HEK293 (cell line): Measurements from ENCODE around the gene NLRX1.

Experiments
- CTCF ChIA-PET: fragments of 350-600 bp; formaldehyde crosslinking; extraction: SDS; loops from one replicate; lab custom pipeline; 2021; ENCODE audit warnings: antibody characterized with exemption; lab: Yijun Ruan, JAX
- POLR2A ChIA-PET: fragments of 300-600 bp; formaldehyde crosslinking; extraction: SDS; loops from one replicate; lab custom pipeline; 2020; ENCODE audit warnings: antibody characterized with exemption, inconsistent platforms; lab: Yijun Ruan, JAX
- H3K27ac ChIP-seq: fragments of 200-500 bp; sonication (Bioruptor generic); 2 replicates; pipeline ENCODE4 v1.5.1; 2014; ENCODE audit warnings: low read depth, low read length, control low read depth, inconsistent platforms; ENCODE audit errors: extremely low read depth
- H3K36me3 ChIP-seq, 2 experiments: fragments of 200-500 bp in 1 of 2; sonication (Bioruptor generic) in 1 of 2; 1 replicate in 1 of 2; 2 replicates in 1 of 2; pipeline ENCODE4 v1.5.1; 2014 to 2017; ENCODE audit warnings: inconsistent platforms in 2 of 2, low read length in 2 of 2; ENCODE audit not compliant: control insufficient read depth in 2 of 2, insufficient read depth in 1 of 2
- H3K4me1 ChIP-seq: fragments of 200-500 bp; sonication (Bioruptor generic); 2 replicates; pipeline ENCODE4 v1.5.1; 2014; ENCODE audit warnings: mild to moderate bottlenecking, low read length, inconsistent platforms; ENCODE audit not compliant: control insufficient read depth, insufficient read depth
- H3K4me3 ChIP-seq: 2 replicates; pipeline ENCODE4 v1.5.1; 2011; ENCODE audit warnings: low read depth, mild to moderate bottlenecking, control low read depth, low read length, moderate library complexity
- H3K9me3 ChIP-seq: fragments of 200-500 bp; sonication (Bioruptor generic); 2 replicates; pipeline ENCODE4 v1.5.1; 2014; ENCODE audit warnings: low read depth, low read length, inconsistent platforms; ENCODE audit not compliant: control insufficient read depth, insufficient read depth
- BCL11A ChIP-seq: fragments of 450-650 bp; formaldehyde crosslinking; IDR thresholded peaks from 2 replicates; pipeline ENCODE4 v1.5.1; 2016; ENCODE audit warnings: low read depth, missing biosample characterization, missing genetic modification characterization
- GLIS1 ChIP-seq: fragments of 450-650 bp; formaldehyde crosslinking; IDR thresholded peaks from 2 replicates; pipeline ENCODE4 v1.5.1; 2016; ENCODE audit warnings: missing biosample characterization, missing genetic modification characterization
- SCRT2 ChIP-seq: fragments of 450-650 bp; formaldehyde crosslinking; IDR thresholded peaks from 2 replicates; pipeline ENCODE4 v1.5.1; 2016; ENCODE audit warnings: missing biosample characterization, missing genetic modification characterization
- ZFP37 ChIP-seq: fragments of 450-650 bp; formaldehyde crosslinking; IDR thresholded peaks from 2 replicates; pipeline ENCODE4 v1.5.1; 2016; ENCODE audit warnings: missing biosample characterization, missing genetic modification characterization
- ZNF112 ChIP-seq: fragments of 450-650 bp; formaldehyde crosslinking; IDR thresholded peaks from 2 replicates; pipeline ENCODE4 v1.5.0; 2017; ENCODE audit warnings: missing biosample characterization, missing genetic modification characterization
- ZNF146 ChIP-seq: fragments of 450-650 bp; formaldehyde crosslinking; IDR thresholded peaks from 2 replicates; pipeline ENCODE4 v1.5.1; 2016; ENCODE audit warnings: missing biosample characterization, missing genetic modification characterization
- ZNF157 ChIP-seq: fragments of 450-650 bp; formaldehyde crosslinking; IDR thresholded peaks from 2 replicates; pipeline ENCODE4 v1.5.1; 2016; ENCODE audit warnings: missing biosample characterization, missing genetic modification characterization
- ZNF223 ChIP-seq: fragments of 450-650 bp; formaldehyde crosslinking; IDR thresholded peaks from 2 replicates; pipeline ENCODE4 v1.5.1; 2016; ENCODE audit warnings: missing biosample characterization, missing genetic modification characterization
- ZNF248 ChIP-seq: fragments of 450-650 bp; formaldehyde crosslinking; IDR thresholded peaks from 2 replicates; pipeline ENCODE4 v1.5.1; 2017; ENCODE audit warnings: missing biosample characterization, missing genetic modification characterization
- ZNF335 ChIP-seq: fragments of 450-650 bp; formaldehyde crosslinking; conservative IDR thresholded peaks from 2 replicates; pipeline ENCODE4 v1.5.1; 2016; ENCODE audit warnings: missing biosample characterization, missing genetic modification characterization
- ZNF350 ChIP-seq: fragments of 450-650 bp; formaldehyde crosslinking; IDR thresholded peaks from 2 replicates; pipeline ENCODE4 v1.5.0; 2017; ENCODE audit warnings: missing biosample characterization, mild to moderate bottlenecking, missing genetic modification characterization
- ZNF404 ChIP-seq: fragments of 450-650 bp; formaldehyde crosslinking; IDR thresholded peaks from 2 replicates; pipeline ENCODE4 v1.5.1; 2017; ENCODE audit warnings: missing biosample characterization, missing genetic modification characterization
- ZNF416 ChIP-seq: fragments of 450-650 bp; formaldehyde crosslinking; IDR thresholded peaks from 2 replicates; pipeline ENCODE4 v1.5.1; 2016; ENCODE audit warnings: missing biosample characterization, missing genetic modification characterization
- ZNF621 ChIP-seq: fragments of 450-650 bp; formaldehyde crosslinking; IDR thresholded peaks from 2 replicates; pipeline ENCODE4 v1.5.1; 2017; ENCODE audit warnings: missing biosample characterization, missing genetic modification characterization
- ZNF664 ChIP-seq: fragments of 450-650 bp; formaldehyde crosslinking; IDR thresholded peaks from 2 replicates; pipeline ENCODE4 v1.5.1; 2016; ENCODE audit warnings: missing biosample characterization, missing genetic modification characterization
- ZNF670 ChIP-seq: fragments of 450-650 bp; formaldehyde crosslinking; IDR thresholded peaks from 2 replicates; pipeline ENCODE4 v1.5.1; 2016; ENCODE audit warnings: missing biosample characterization, missing genetic modification characterization, low read depth
- ZNF837 ChIP-seq: fragments of 450-650 bp; formaldehyde crosslinking; IDR thresholded peaks from 2 replicates; pipeline ENCODE4 v1.5.1; 2016; ENCODE audit warnings: missing biosample characterization, missing genetic modification characterization
- TF ChIP-seq, protein P1 (sequence below): fragments of 450-650 bp; formaldehyde crosslinking; IDR thresholded peaks from 2 replicates; pipeline ENCODE4 v1.5.1; 2017; ENCODE audit warnings: missing biosample characterization, mild to moderate bottlenecking, missing genetic modification characterization, moderate library complexity
- TF ChIP-seq, protein P2 (sequence below): fragments of 450-650 bp; formaldehyde crosslinking; IDR thresholded peaks from 2 replicates; pipeline ENCODE4 v1.5.1; 2016; ENCODE audit warnings: missing biosample characterization, missing genetic modification characterization, low read depth
- TF ChIP-seq, protein P3 (sequence below): fragments of 450-650 bp; formaldehyde crosslinking; IDR thresholded peaks from 2 replicates; pipeline ENCODE4 v1.5.1; 2016; ENCODE audit warnings: missing biosample characterization, missing genetic modification characterization
- TF ChIP-seq, protein P4 (sequence below): fragments of 450-650 bp; formaldehyde crosslinking; IDR thresholded peaks from 2 replicates; pipeline ENCODE4 v1.5.1; 2016; ENCODE audit warnings: missing biosample characterization, missing genetic modification characterization, borderline replicate concordance
- TF ChIP-seq, protein P5 (sequence below): fragments of 450-650 bp; formaldehyde crosslinking; IDR thresholded peaks from 2 replicates; pipeline ENCODE4 v1.5.1; 2016; ENCODE audit warnings: missing biosample characterization, missing genetic modification characterization

The NLRX1 gene

DNA sequence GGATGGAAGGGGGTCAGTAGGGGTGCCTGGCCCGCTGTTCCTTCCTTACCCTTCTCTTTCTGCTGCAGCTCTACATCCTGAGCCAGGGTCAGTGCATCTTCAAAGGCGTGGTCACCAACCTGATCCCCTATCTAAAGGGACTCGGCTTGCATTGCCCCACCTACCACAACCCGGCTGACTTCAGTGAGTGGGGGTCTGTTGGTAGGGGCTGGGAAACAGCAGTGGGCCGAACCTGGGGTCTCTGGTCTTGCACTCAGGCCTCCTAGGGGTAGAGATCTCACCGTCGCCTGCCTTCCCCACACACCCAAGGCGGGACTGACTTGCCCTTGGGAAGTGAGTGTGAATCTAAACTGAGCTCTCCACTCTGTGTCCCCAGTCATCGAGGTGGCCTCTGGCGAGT, 12.0 kb upstream of the NLRX1 start:
- Histone ChIP-seq H3K9me3 (no peaks in the 10 kb centered on the region), H3K27ac (no peak overlapping the region), H3K36me3 (peaks cover 0 to 25% of the 10 kb centered on the region in 2 experiments; a peak in 1 of 3 replicates), H3K4me1 (no peaks in the 10 kb centered on the region), H3K4me3 (no peak overlapping the region)
- ChIA-PET POLR2A (no interaction called here), CTCF (interaction anchor here (0.6 to 2.0 kb wide), 6 partner anchors 10 to 40 kb away, joined by 3 to 8 read pairs (median 4); no protein-coding TSS in a partner anchor)
- TF ChIP-seq ZNF112 (tag by site-specific recombination) (no peak), BCL11A (tag by site-specific recombination) (no peak), ZFP37 (tag by site-specific recombination) (no peak), ZNF223 (tag by site-specific recombination) (no peak), ZNF335 (tag by site-specific recombination) (no peak), ZNF157 (tag by site-specific recombination) (no peak), ZNF146 (tag by site-specific recombination) (no peak), ZNF404 (no peak), GLIS1 (tag by site-specific recombination) (no peak), ZNF416 (tag by site-specific recombination) (no peak), ZNF670 (tag by site-specific recombination) (no peak)
- TF ChIP-seq, protein P1, sequence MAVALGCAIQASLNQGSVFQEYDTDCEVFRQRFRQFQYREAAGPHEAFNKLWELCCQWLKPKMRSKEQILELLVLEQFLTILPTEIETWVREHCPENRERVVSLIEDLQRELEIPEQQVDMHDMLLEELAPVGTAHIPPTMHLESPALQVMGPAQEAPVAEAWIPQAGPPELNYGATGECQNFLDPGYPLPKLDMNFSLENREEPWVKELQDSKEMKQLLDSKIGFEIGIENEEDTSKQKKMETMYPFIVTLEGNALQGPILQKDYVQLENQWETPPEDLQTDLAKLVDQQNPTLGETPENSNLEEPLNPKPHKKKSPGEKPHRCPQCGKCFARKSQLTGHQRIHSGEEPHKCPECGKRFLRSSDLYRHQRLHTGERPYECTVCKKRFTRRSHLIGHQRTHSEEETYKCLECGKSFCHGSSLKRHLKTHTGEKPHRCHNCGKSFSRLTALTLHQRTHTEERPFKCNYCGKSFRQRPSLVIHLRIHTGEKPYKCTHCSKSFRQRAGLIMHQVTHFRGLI (tag by site-specific recombination): no peak
- TF ChIP-seq, protein P2, sequence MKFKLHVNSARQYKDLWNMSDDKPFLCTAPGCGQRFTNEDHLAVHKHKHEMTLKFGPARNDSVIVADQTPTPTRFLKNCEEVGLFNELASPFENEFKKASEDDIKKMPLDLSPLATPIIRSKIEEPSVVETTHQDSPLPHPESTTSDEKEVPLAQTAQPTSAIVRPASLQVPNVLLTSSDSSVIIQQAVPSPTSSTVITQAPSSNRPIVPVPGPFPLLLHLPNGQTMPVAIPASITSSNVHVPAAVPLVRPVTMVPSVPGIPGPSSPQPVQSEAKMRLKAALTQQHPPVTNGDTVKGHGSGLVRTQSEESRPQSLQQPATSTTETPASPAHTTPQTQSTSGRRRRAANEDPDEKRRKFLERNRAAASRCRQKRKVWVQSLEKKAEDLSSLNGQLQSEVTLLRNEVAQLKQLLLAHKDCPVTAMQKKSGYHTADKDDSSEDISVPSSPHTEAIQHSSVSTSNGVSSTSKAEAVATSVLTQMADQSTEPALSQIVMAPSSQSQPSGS (tag by site-specific recombination): no peak
- TF ChIP-seq, protein P3, sequence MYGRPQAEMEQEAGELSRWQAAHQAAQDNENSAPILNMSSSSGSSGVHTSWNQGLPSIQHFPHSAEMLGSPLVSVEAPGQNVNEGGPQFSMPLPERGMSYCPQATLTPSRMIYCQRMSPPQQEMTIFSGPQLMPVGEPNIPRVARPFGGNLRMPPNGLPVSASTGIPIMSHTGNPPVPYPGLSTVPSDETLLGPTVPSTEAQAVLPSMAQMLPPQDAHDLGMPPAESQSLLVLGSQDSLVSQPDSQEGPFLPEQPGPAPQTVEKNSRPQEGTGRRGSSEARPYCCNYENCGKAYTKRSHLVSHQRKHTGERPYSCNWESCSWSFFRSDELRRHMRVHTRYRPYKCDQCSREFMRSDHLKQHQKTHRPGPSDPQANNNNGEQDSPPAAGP: no peak
- TF ChIP-seq, protein P4, sequence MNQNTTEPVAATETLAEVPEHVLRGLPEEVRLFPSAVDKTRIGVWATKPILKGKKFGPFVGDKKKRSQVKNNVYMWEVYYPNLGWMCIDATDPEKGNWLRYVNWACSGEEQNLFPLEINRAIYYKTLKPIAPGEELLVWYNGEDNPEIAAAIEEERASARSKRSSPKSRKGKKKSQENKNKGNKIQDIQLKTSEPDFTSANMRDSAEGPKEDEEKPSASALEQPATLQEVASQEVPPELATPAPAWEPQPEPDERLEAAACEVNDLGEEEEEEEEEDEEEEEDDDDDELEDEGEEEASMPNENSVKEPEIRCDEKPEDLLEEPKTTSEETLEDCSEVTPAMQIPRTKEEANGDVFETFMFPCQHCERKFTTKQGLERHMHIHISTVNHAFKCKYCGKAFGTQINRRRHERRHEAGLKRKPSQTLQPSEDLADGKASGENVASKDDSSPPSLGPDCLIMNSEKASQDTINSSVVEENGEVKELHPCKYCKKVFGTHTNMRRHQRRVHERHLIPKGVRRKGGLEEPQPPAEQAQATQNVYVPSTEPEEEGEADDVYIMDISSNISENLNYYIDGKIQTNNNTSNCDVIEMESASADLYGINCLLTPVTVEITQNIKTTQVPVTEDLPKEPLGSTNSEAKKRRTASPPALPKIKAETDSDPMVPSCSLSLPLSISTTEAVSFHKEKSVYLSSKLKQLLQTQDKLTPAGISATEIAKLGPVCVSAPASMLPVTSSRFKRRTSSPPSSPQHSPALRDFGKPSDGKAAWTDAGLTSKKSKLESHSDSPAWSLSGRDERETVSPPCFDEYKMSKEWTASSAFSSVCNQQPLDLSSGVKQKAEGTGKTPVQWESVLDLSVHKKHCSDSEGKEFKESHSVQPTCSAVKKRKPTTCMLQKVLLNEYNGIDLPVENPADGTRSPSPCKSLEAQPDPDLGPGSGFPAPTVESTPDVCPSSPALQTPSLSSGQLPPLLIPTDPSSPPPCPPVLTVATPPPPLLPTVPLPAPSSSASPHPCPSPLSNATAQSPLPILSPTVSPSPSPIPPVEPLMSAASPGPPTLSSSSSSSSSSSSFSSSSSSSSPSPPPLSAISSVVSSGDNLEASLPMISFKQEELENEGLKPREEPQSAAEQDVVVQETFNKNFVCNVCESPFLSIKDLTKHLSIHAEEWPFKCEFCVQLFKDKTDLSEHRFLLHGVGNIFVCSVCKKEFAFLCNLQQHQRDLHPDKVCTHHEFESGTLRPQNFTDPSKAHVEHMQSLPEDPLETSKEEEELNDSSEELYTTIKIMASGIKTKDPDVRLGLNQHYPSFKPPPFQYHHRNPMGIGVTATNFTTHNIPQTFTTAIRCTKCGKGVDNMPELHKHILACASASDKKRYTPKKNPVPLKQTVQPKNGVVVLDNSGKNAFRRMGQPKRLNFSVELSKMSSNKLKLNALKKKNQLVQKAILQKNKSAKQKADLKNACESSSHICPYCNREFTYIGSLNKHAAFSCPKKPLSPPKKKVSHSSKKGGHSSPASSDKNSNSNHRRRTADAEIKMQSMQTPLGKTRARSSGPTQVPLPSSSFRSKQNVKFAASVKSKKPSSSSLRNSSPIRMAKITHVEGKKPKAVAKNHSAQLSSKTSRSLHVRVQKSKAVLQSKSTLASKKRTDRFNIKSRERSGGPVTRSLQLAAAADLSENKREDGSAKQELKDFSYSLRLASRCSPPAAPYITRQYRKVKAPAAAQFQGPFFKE: no peak

DNA sequence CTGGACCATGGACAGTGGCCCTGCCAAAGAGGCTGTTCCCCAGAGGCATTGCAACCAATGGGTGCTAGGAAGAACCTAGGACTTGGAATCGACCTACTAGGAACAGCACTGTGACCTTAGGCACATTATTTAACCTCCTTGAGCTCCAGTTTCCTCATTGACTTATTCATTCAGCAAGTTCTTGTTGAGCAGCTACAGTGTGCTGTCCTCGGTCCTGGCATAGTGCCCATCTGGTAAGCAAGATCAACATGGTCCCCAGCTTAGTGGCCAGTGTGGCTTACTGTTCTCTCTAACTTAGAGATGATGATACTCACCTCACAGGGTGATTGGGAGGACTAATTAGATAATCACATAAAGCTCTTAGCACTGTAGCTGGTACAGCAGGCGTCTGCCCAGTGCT, 11.5 kb upstream of the NLRX1 start:
- Histone ChIP-seq H3K4me3 (no peak overlapping the region), H3K4me1 (no peaks in the 10 kb centered on the region), H3K9me3 (no peaks in the 10 kb centered on the region), H3K36me3 (peaks cover 0 to 20% of the 10 kb centered on the region in 2 experiments; a peak in 1 of 3 replicates), H3K27ac (no peak overlapping the region)
- CTCF ChIA-PET: interaction anchor here (0.6 to 2.0 kb wide), 5 partner anchors 10 to 40 kb away, joined by 3 to 8 read pairs (median 4); no protein-coding TSS in a partner anchor
- POLR2A ChIA-PET: no interaction called here
- TF ChIP-seq GLIS1 (tag by site-specific recombination) (peak; percentile 59), ZNF837 (tag by site-specific recombination) (no peak), ZNF664 (tag by site-specific recombination) (0 out of 2 replicates have a peak, but pooled peaks have one; percentile 35), SCRT2 (tag by site-specific recombination) (peak; percentile 48; the same call in 1 of the 2 replicates), ZNF350 (tag by site-specific recombination) (no peak), ZNF248 (tag by site-specific recombination) (no peak), ZNF670 (tag by site-specific recombination) (no peak), ZNF621 (no peak), ZFP37 (tag by site-specific recombination) (no peak)
- TF ChIP-seq, protein P5, sequence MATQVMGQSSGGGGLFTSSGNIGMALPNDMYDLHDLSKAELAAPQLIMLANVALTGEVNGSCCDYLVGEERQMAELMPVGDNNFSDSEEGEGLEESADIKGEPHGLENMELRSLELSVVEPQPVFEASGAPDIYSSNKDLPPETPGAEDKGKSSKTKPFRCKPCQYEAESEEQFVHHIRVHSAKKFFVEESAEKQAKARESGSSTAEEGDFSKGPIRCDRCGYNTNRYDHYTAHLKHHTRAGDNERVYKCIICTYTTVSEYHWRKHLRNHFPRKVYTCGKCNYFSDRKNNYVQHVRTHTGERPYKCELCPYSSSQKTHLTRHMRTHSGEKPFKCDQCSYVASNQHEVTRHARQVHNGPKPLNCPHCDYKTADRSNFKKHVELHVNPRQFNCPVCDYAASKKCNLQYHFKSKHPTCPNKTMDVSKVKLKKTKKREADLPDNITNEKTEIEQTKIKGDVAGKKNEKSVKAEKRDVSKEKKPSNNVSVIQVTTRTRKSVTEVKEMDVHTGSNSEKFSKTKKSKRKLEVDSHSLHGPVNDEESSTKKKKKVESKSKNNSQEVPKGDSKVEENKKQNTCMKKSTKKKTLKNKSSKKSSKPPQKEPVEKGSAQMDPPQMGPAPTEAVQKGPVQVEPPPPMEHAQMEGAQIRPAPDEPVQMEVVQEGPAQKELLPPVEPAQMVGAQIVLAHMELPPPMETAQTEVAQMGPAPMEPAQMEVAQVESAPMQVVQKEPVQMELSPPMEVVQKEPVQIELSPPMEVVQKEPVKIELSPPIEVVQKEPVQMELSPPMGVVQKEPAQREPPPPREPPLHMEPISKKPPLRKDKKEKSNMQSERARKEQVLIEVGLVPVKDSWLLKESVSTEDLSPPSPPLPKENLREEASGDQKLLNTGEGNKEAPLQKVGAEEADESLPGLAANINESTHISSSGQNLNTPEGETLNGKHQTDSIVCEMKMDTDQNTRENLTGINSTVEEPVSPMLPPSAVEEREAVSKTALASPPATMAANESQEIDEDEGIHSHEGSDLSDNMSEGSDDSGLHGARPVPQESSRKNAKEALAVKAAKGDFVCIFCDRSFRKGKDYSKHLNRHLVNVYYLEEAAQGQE (tag by site-specific recombination): peak; percentile 88
